ENCODE results near the gene NANS.

GRCh38 chr9:98047002-98047401 lies 9.5 kb upstream of the NANS start:
- no peak for TF ChIP-seq CTCF (IDR thresholded peaks at IDR 0.05 in 2 of 3, conservative IDR thresholded peaks at IDR 0.05 in 1 of 3; ENCODE audit: control insufficient read depth in 2 of 3, extremely low read depth in 1 of 3, insufficient read depth in 1 of 3, low read depth in 3 of 3, low read length in 3 of 3)
- TF ChIP-seq, protein P1, sequence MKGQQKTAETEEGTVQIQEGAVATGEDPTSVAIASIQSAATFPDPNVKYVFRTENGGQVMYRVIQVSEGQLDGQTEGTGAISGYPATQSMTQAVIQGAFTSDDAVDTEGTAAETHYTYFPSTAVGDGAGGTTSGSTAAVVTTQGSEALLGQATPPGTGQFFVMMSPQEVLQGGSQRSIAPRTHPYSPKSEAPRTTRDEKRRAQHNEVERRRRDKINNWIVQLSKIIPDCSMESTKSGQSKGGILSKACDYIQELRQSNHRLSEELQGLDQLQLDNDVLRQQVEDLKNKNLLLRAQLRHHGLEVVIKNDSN (IDR thresholded peaks at IDR 0.05; ENCODE audit: borderline replicate concordance, extremely low read length, insufficient read depth, low read depth, low read length): no peak
- TF ChIP-seq FOS (IDR thresholded peaks at IDR 0.05; ENCODE audit: borderline replicate concordance, extremely low read depth, insufficient read length): no peak
- TF ChIP-seq ZSCAN29 (IDR thresholded peaks at IDR 0.05): no peak
- no peak for TF ChIP-seq EZH2 (IDR thresholded peaks at IDR 0.05; ENCODE audit: borderline replicate concordance, control insufficient read depth, low read depth, low read length)
- TF ChIP-seq POLR2AphosphoS5 (IDR thresholded peaks at IDR 0.05; ENCODE audit: low read length): no peak
- TF ChIP-seq, protein P2, sequence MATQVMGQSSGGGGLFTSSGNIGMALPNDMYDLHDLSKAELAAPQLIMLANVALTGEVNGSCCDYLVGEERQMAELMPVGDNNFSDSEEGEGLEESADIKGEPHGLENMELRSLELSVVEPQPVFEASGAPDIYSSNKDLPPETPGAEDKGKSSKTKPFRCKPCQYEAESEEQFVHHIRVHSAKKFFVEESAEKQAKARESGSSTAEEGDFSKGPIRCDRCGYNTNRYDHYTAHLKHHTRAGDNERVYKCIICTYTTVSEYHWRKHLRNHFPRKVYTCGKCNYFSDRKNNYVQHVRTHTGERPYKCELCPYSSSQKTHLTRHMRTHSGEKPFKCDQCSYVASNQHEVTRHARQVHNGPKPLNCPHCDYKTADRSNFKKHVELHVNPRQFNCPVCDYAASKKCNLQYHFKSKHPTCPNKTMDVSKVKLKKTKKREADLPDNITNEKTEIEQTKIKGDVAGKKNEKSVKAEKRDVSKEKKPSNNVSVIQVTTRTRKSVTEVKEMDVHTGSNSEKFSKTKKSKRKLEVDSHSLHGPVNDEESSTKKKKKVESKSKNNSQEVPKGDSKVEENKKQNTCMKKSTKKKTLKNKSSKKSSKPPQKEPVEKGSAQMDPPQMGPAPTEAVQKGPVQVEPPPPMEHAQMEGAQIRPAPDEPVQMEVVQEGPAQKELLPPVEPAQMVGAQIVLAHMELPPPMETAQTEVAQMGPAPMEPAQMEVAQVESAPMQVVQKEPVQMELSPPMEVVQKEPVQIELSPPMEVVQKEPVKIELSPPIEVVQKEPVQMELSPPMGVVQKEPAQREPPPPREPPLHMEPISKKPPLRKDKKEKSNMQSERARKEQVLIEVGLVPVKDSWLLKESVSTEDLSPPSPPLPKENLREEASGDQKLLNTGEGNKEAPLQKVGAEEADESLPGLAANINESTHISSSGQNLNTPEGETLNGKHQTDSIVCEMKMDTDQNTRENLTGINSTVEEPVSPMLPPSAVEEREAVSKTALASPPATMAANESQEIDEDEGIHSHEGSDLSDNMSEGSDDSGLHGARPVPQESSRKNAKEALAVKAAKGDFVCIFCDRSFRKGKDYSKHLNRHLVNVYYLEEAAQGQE (IDR thresholded peaks at IDR 0.05; ENCODE audit: low read depth, low read length): no peak
- no peak for TF ChIP-seq E2F8 (IDR thresholded peaks at IDR 0.05; ENCODE audit: low read depth, partially characterized antibody)
- no peak for TF ChIP-seq JUND (IDR thresholded peaks at IDR 0.05; ENCODE audit: low read depth, low read length)
- TF ChIP-seq CREM (IDR thresholded peaks at IDR 0.05; ENCODE audit: low read depth): no peak
- TF ChIP-seq POLR2A (IDR thresholded peaks at IDR 0.05; ENCODE audit: low read depth, low read length): no peak
- TF ChIP-seq GABPA (IDR thresholded peaks at IDR 0.05; ENCODE audit: low read depth): no peak
- no peak for TF ChIP-seq CEBPB (IDR thresholded peaks at IDR 0.05; ENCODE audit: borderline replicate concordance in 1 of 2, low read depth in 2 of 2, low read length in 2 of 2)

Data from GM12878 (cell line).